ENCODE results near the gene TSPAN9.

DNA sequence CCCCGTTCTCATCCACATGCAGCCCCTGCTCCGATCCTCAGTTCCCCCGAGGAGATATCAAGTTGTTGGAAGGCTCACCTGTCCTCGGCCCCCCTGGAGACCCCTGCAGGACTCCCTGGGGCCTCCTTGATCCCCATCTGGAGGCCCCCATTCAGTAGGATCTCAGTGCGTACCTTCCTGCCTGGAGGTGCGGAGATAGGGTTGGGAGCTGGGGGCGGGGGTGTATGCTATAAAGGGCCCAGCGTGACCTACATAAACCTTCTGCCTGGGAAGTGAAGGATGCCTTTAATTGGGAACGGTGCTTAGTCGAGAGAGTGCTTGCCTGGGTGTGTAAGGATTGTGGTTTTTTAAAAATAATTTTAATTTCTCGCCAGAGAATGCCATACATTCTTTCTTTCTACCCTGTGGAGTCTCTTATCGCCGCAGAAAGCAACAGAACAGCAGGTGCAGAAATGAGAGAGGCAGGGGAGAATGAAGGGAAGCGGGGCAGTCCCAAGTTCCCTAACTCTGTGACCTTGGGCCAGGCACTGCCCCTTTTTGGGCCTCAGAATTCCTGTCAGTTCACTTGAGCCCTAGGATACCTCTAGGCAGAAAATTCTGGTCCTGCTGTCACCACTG lies 153.7 kb downstream of the TSPAN9 start:
- TF ChIP-seq CTCF (conservative IDR thresholded peaks at IDR 0.05; ENCODE audit: low read depth, low read length) (no peak), EZH2 (IDR thresholded peaks at IDR 0.05; ENCODE audit: borderline replicate concordance, low read depth, low read length, poor library complexity, severe bottlenecking) (no peak)
